ENCODE data around the gene SPN. TPM values are rescaled to one million over a fixed set of nuclear protein-coding genes. Genes with fewer than 3 reads are reported as not detected.
A peak's percentile ranks its signal among the peaks of the same experiment; 100 is the strongest.
"Not testable (repeated sequence)": the region's sequence is repeated elsewhere in the genome, so short reads cannot be mapped to it uniquely, and the experiment has no call there.

SPN gene
- total RNA-seq, 2 donors from 2014 or later, result 1.8 to 3.5 TPM

DNA sequence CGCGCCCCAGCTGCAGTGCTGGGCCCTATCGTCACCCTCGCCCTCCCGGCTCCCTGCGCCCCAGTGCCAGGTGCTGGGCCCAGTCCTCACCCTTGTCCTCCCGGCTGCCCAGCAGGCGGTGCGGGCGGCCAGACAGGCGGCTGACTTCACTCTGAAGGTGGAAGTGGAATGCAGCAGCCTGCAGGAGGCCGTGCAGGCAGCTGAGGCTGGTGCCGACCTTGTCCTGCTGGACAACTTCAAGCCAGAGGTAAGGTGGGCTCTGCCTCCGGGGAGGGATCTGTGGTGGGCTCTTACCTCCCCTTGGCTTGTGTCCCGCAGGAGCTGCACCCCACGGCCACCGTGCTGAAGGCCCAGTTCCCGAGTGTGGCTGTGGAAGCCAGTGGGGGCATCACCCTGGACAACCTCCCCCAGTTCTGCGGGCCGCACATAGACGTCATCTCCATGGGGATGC, 33.9 kb downstream of the SPN start:
- intact Hi-C loops (cut with DNase I, micrococcal nuclease), result no loop called here
- ATAC-seq, result no peak

DNA sequence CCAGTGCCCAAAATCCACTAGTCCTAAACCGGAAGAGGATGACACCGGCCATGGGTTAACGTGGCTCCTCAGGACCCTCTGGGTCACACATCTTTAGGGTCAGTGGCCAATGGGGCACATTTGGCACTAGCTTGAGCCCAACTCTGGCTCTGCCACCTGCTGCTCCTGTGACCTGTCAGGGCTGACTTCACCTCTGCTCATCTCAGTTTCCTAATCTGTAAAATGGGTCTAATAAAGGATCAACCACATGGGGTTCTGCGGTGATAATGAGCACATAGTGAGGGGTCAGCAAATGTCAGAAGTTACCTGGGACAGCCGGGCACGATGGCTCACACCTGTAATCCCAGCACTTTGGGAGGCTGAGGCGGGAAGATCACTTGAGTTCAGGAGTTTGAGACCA, 34.3 kb downstream of the SPN start:
- intact Hi-C loops (cut with DNase I, micrococcal nuclease), result no loop called here
- ATAC-seq (no peak), DNase-seq (no peak)

More for the DNA sequence above, 33.9 kb downstream of the SPN start:
- DNase-seq, result no peak

DNA sequence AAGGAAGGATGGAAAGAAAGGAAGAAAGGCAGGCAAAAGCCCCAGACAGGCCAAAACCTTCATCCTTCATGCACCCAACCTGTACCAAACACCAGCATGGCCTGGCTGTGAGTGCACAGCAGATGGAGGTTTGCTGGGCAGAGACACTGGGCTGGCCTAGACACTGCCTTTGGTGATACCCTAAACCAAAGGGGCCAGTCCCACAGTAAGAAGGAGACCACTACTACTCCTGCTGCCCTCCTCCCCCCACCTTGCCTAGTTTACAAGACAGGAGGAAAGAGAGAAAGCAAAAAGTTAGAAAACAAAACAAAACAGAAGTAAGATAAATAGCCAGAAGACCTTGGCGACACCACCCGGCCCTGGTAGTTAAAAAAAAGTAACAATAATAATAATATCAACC, 35.0 kb downstream of the SPN start:
- intact Hi-C loops (cut with DNase I, micrococcal nuclease), result no loop called here
- DNase-seq (no peak), ATAC-seq (no peak)

DNA sequence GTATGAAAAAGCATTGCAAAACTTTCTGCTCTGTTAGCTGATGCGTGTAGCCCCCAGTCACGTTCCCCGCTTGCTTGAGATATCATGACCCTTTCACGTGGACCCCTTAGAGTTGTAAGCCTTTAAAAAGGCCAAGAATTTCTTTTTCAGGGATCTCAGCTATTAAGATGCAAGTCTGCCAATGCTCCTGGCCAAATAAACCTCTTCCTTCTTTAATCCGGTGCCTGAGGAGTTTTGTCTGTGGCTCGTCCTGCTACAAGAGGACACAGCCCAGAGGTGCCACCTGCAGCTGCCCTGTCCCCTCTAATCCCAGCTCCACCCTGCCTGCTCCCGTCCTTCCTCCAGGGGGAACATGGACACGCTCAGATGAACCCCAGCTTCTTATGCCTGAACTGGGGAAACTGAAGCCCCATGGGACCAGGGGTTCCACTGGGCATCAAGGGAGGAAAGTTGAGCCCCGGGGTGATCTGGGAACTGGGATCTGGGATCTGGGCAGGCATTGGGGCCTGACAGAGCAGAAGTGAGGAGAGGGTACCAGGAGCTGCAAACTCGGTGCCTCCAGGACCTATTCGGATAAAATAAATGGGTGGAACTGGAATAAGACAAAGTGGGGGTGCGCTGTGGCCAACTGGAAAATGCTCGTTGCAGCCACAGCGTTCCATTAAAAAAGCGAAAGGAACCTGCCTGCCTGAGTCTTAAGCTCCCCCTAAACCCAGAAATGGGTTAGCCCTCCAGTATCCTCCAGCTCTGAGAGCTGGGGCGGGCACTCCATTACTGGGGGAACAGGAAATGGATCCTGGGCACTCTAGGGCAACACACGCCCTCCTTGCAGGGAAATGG, 35.7 kb downstream of the SPN start:
- DNase-seq (no peak), ATAC-seq (no peak)
- intact Hi-C loops (cut with DNase I, micrococcal nuclease), result no loop called here

- DNase-seq, result no peak
- intact Hi-C loops (cut with DNase I, micrococcal nuclease), result loop anchor here (5.0 to 10.0 kb wide), 2 partner anchors 145 to 328 kb away; no protein-coding TSS in a partner anchor
- ATAC-seq, result peak; percentile 58
Measured at GRCh38 chr16:29699324-29700219, 36.5 kb downstream of the SPN start.

DNA sequence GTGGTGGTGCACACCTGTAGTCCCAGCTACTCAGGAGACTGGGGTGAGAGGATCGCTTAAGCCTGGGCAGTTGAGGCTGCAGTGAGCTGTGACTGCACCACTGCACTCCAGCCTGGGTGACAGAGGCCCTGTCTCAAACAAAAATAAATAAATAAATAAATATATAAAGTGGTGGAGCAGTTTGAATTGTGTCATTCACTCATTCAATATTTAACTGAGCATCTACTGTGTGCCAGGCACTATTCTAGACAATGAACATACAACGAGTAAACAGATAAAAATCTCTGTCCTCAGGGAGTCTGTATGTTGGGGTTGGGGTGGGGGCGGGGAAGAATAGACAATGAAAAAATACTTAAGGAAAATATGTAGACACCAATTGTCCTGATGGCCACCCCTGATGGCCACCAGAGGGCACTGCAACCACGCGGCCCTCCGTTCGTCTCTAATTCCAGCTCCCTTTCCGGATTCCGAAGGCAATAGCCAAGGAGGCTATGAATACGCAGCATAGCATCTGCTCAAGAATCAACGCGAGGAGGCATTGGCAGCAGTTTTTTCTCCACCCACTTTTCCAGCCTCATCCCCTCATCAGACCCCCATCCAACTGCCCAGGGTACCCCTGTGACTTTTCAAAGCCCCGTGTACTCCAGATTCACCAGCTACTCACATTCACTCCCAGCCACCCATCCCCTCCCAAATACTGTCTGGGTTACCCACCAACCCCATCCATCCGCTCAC, 37.4 kb downstream of the SPN start:
- intact Hi-C loops (cut with DNase I, micrococcal nuclease), result loop anchor here (5.0 to 10.0 kb wide), 2 partner anchors 144 to 327 kb away; no protein-coding TSS in a partner anchor

DNA sequence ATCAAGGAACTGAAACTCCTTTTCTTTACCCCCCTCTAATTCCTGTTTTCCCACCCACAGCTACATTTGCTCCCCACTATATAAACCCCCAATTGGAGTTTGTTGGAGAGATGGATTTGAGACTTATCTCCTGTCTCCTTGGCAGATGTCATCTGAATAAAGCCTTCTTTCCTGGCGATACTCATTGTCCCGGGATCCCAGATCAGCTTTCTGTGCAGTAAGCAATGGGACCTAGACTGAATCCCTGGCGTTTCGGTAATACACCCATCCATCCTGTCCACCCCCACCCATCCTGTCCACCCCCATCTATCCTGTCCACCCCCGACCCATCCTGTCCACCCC, 38.1 kb downstream of the SPN start:
- no peak for DNase-seq
- intact Hi-C loops (cut with DNase I, micrococcal nuclease), result loop anchor here (5.0 to 10.0 kb wide), 2 partner anchors 144 to 326 kb away; no protein-coding TSS in a partner anchor
- no peak for ATAC-seq

More for the DNA sequence above, 37.4 kb downstream of the SPN start:
- peak; percentile 90 for ATAC-seq
- DNase-seq, result peak; percentile 70 to 81

- intact Hi-C loops (cut with DNase I, micrococcal nuclease), result loop anchor here (5.0 to 10.0 kb wide), 2 partner anchors 143 to 325 kb away; no protein-coding TSS in a partner anchor
- DNase-seq, result no peak
- no peak for ATAC-seq
Measured at GRCh38 chr16:29702269-29702668, 39.2 kb downstream of the SPN start.

- intact Hi-C loops (cut with DNase I, micrococcal nuclease), result loop anchor here in 1 of 2 donors (10.0 kb wide), 1 partner anchor 140 kb away; no protein-coding TSS in a partner anchor
- DNase-seq, result no peak
- ATAC-seq, result no peak
Measured at GRCh38 chr16:29705030-29705429, 42.0 kb downstream of the SPN start.

GRCh38 chr16:29707160-29707559, 44.1 kb downstream of the SPN start:
- DNase-seq, ATAC-seq: not testable (repeated sequence)
- intact Hi-C loops (cut with DNase I, micrococcal nuclease), result loop anchor here in 1 of 2 donors (10.0 kb wide), 1 partner anchor 138 kb away; no protein-coding TSS in a partner anchor

GRCh38 chr16:29708917-29709600, 46.0 kb downstream of the SPN start:
- DNase-seq, result no peak
- intact Hi-C loops (cut with DNase I, micrococcal nuclease), result loop anchor here in 1 of 2 donors (10.0 kb wide), 1 partner anchor 136 kb away; no protein-coding TSS in a partner anchor
- ATAC-seq, result no peak

DNA sequence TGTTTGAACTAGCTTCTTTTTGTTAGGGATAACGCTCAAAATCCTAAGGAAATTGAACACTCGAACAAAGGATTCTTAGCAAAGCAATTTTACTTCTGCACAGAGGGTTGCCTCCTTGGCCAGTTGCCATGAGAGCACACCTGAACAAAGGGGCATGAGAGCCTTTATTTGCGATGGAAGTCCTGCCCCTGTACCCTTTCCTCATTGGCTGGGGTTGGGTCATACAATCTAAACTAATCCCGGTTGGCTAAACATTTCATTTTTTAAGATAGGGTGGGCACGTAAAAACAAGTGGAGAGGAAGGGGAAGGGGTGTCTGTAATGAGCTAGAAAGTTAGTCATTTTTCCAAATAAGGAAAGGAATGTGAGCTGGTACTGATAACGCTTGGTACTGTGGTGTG, 46.6 kb downstream of the SPN start:
- not testable (repeated sequence) for DNase-seq, ATAC-seq
- intact Hi-C loops (cut with DNase I, micrococcal nuclease), result loop anchor here in 1 of 2 donors (10.0 kb wide), 1 partner anchor 135 kb away; no protein-coding TSS in a partner anchor

GRCh38 chr16:29710227-29711219, 47.5 kb downstream of the SPN start:
- DNase-seq (no peak), ATAC-seq (peak; percentile 99)
- intact Hi-C loops (cut with DNase I, micrococcal nuclease), result no loop called here

GRCh38 chr16:29712809-29713208, 49.8 kb downstream of the SPN start:
- ATAC-seq (no peak), DNase-seq (no peak)
- intact Hi-C loops (cut with DNase I, micrococcal nuclease), result no loop called here

DNA sequence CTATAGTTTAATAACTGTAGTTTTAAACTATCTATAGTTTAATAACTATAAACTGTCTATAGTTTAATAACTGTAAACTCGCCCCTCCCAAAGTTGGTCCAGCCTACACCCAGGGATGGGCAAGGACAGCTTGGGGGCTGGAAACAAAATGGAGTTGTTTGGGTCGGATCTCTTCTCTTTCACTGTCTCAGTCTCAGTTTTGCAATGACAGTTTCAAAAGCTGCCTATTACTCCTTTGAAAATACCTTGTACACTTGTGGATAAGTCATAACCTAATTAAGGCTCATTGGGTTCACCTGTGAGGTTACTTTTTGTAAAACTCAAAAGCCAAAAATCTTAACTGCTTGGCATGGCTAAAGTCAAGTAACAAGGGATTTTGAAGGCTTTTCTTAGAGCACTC, 51.3 kb downstream of the SPN start:
- ATAC-seq (no peak), DNase-seq (no peak)
- intact Hi-C loops (cut with DNase I, micrococcal nuclease), result no loop called here

GRCh38 chr16:29714972-29715371, 51.9 kb downstream of the SPN start:
- ATAC-seq (no peak), DNase-seq (no peak)
- intact Hi-C loops (cut with DNase I, micrococcal nuclease), result no loop called here

- ATAC-seq, result no peak
- intact Hi-C loops (cut with DNase I, micrococcal nuclease), result no loop called here
- DNase-seq, result no peak
Measured at GRCh38 chr16:29717113-29717512, 54.1 kb downstream of the SPN start.

Measured in left colon (tissue), 2 donors.